Medulla oblongata (tissue), 1 donor: ENCODE results near the gene GGT1.
"Not testable (repeated sequence)": the region's sequence is repeated elsewhere in the genome, so short reads cannot be mapped to it uniquely, and the experiment has no call there.

ENCODE experiments used
- DNase-seq: peaks from one replicate; pipeline ENCODE4 v3.0.0-alpha.2; 2015; ENCODE audit errors: extremely low spot score

The GGT1 gene

GRCh38 chr22:24602847-24603769, at the start of gene GGT1:
Gene GGT1, plus strand, starts transcription at chr22:24603193. Its CDS starts 7,889 bp downstream, at chr22:24611082.
- not testable (repeated sequence) for DNase-seq

- DNase-seq = no peak
These were observed 49.2 kb upstream of the GGT1 start for GRCh38 chr22:24553597-24554312.

- peak; percentile 24 for DNase-seq
These were observed 48.5 kb upstream of the GGT1 start, which contains the start of gene GUCD1 for GRCh38 chr22:24554313-24555164. Gene GUCD1, minus strand, starts transcription at chr22:24555138. Its CDS starts 147 bp downstream, at chr22:24554991.

GRCh38 chr22:24555165-24556039, 47.6 kb upstream of the GGT1 start, which contains the start of gene SNRPD3:
Gene SNRPD3, plus strand, starts transcription at chr22:24555999. Its CDS starts 1,676 bp downstream, at chr22:24557675.
- DNase-seq = peak; percentile 99

GRCh38 chr22:24559471-24559870, 43.5 kb upstream of the GGT1 start:
- no peak for DNase-seq

GRCh38 chr22:24563246-24563645, 39.7 kb upstream of the GGT1 start:
- no peak for DNase-seq

- no peak for DNase-seq
These were observed 38.5 kb upstream of the GGT1 start for GRCh38 chr22:24564376-24565058.

GRCh38 chr22:24565077-24565476, 37.9 kb upstream of the GGT1 start:
- no peak for DNase-seq

- no peak for DNase-seq
These were observed 36.0 kb upstream of the GGT1 start for GRCh38 chr22:24566899-24567511.

GRCh38 chr22:24567668-24568067, 35.3 kb upstream of the GGT1 start:
- no peak for DNase-seq

GRCh38 chr22:24571266-24571665, 31.7 kb upstream of the GGT1 start:
- no peak for DNase-seq

GRCh38 chr22:24576778-24577177, 26.2 kb upstream of the GGT1 start:
- no peak for DNase-seq

GRCh38 chr22:24578355-24579257, 24.4 kb upstream of the GGT1 start:
- no peak for DNase-seq

- DNase-seq = no peak
These were observed 23.8 kb upstream of the GGT1 start for GRCh38 chr22:24579258-24579601.

- DNase-seq = no peak
These were observed 22.7 kb upstream of the GGT1 start for GRCh38 chr22:24580276-24580675.

- no peak for DNase-seq
These were observed 20.8 kb upstream of the GGT1 start for GRCh38 chr22:24582056-24582814.

GRCh38 chr22:24583221-24584165, 19.5 kb upstream of the GGT1 start:
- DNase-seq = no peak
